ENCODE measurements around the gene GAL.
A peak's percentile ranks its signal among the peaks of the same experiment; 100 is the strongest.
"Not testable (repeated sequence)": the region's sequence is repeated elsewhere in the genome, so short reads cannot be mapped to it uniquely, and the experiment has no call there.

The GAL gene

GRCh38 chr11:68684385-68685356, at the start of gene GAL:
GAL (plus strand) TSS chr11:68684544; CDS start chr11:68684924, 380 bp downstream.
- DNase-seq (ENCODE audit: low read depth in 2 of 2) = peak in 1 of 2 donors; percentile 21

GRCh38 chr11:68634606-68635005, 49.7 kb upstream of the GAL start:
- not testable (repeated sequence) for DNase-seq (ENCODE audit: low read depth in 2 of 2)

- not testable (repeated sequence) for DNase-seq (ENCODE audit: low read depth in 2 of 2)
Measured at GRCh38 chr11:68635172-68635571, 49.2 kb upstream of the GAL start.

- not testable (repeated sequence) for DNase-seq (ENCODE audit: low read depth in 2 of 2)
Measured at GRCh38 chr11:68635883-68636282, 48.5 kb upstream of the GAL start.

- not testable (repeated sequence) for DNase-seq (ENCODE audit: low read depth in 2 of 2)
Measured at GRCh38 chr11:68639322-68639721, 45.0 kb upstream of the GAL start.

- no peak for DNase-seq (ENCODE audit: low read depth in 2 of 2)
Measured at GRCh38 chr11:68641880-68642279, 42.5 kb upstream of the GAL start.

- DNase-seq (ENCODE audit: low read depth in 2 of 2) = no peak
Measured at GRCh38 chr11:68643585-68643984, 40.8 kb upstream of the GAL start.

- DNase-seq (ENCODE audit: low read depth in 2 of 2) = no peak
Measured at GRCh38 chr11:68646832-68647231, 37.5 kb upstream of the GAL start.

- no peak for DNase-seq (ENCODE audit: low read depth in 2 of 2)
Measured at GRCh38 chr11:68649851-68650555, 34.3 kb upstream of the GAL start.

- DNase-seq (ENCODE audit: low read depth in 2 of 2) = no peak
Measured at GRCh38 chr11:68650801-68651200, 33.5 kb upstream of the GAL start.

GRCh38 chr11:68651208-68651984, 32.9 kb upstream of the GAL start:
- DNase-seq (ENCODE audit: low read depth in 2 of 2) = no peak

GRCh38 chr11:68651985-68652682, 32.2 kb upstream of the GAL start:
- no peak for DNase-seq (ENCODE audit: low read depth in 2 of 2)

GRCh38 chr11:68652683-68653156, 31.6 kb upstream of the GAL start:
- DNase-seq (ENCODE audit: low read depth in 2 of 2) = no peak

- DNase-seq (ENCODE audit: low read depth in 2 of 2) = no peak
Measured at GRCh38 chr11:68653486-68654430, 30.6 kb upstream of the GAL start.

GRCh38 chr11:68654978-68655377, 29.4 kb upstream of the GAL start:
- no peak for DNase-seq (ENCODE audit: low read depth in 2 of 2)

- no peak for DNase-seq (ENCODE audit: low read depth in 2 of 2)
Measured at GRCh38 chr11:68655406-68655805, 28.9 kb upstream of the GAL start.

- no peak for DNase-seq (ENCODE audit: low read depth in 2 of 2)
Measured at GRCh38 chr11:68655806-68656205, 28.5 kb upstream of the GAL start.

GRCh38 chr11:68657021-68657780, 27.1 kb upstream of the GAL start:
- DNase-seq (ENCODE audit: low read depth in 2 of 2) = no peak

- DNase-seq (ENCODE audit: low read depth in 2 of 2) = no peak
Measured at GRCh38 chr11:68658097-68658496, 26.2 kb upstream of the GAL start.

All from stimulated activated CD4-positive, alpha-beta T cell treated with anti-CD3 and anti-CD28 coated beads, Interleukin-1b, Interleukin-23, amount 100 ng/mL, for 4 hours (primary cell).